ENCODE measurements around the gene ARL16. TPM values are rescaled to one million over a fixed set of nuclear protein-coding genes. Genes with fewer than 3 reads are reported as not detected.

Gene ARL16
- total RNA-seq, 1 experiment from 2014 or later, result 40.1 TPM

- TF ChIP-seq CTCF (IDR thresholded peaks at IDR 0.05; ENCODE audit: unreplicated experiment), result no peak
- intact Hi-C loops (cut with micrococcal nuclease; ENCODE audit: unreplicated experiment), result no loop called here
- H3K36me3 Mint-ChIP-seq (ENCODE audit: insufficient read depth, unreplicated experiment), result peaks cover 90% of the 10 kb centered on the region
- peak overlapping the region; percentile 98 for H3K4me3 Mint-ChIP-seq (ENCODE audit: low read depth, unreplicated experiment)
- peaks cover 22% of the 10 kb centered on the region for H3K4me1 Mint-ChIP-seq (ENCODE audit: low read depth, unreplicated experiment)
- no peak for DNase-seq
- no TSS peak for BruUV-seq (replicated peaks)
- H3K27ac Mint-ChIP-seq (ENCODE audit: unreplicated experiment), result peak overlapping the region; percentile 12
- H3K27me3 Mint-ChIP-seq (ENCODE audit: unreplicated experiment), result no peaks in the 10 kb centered on the region
- H3K9me3 Mint-ChIP-seq (ENCODE audit: low read depth, unreplicated experiment), result no peaks in the 10 kb centered on the region
- CTCF ChIA-PET, result interaction anchor here (1.1 kb wide), 1 partner anchor 17 kb away, joined by 4 read pairs; the partner anchor contains the start of genes ARL16 and HGS
These were observed 17.0 kb upstream of the ARL16 start for GRCh38 chr17:81700353-81701287.

GRCh38 chr17:81697261-81698044 lies 13.9 kb upstream of the ARL16 start:
- H3K27ac Mint-ChIP-seq (ENCODE audit: unreplicated experiment), result peak overlapping the region; percentile 27
- peaks cover 89% of the 10 kb centered on the region for H3K36me3 Mint-ChIP-seq (ENCODE audit: insufficient read depth, unreplicated experiment)
- no peak for TF ChIP-seq CTCF (IDR thresholded peaks at IDR 0.05; ENCODE audit: unreplicated experiment)
- intact Hi-C loops (cut with micrococcal nuclease; ENCODE audit: unreplicated experiment), result no loop called here
- H3K4me1 Mint-ChIP-seq (ENCODE audit: low read depth, unreplicated experiment), result peaks cover 20% of the 10 kb centered on the region
- CTCF ChIA-PET, result no interaction called here
- no peaks in the 10 kb centered on the region for H3K27me3 Mint-ChIP-seq (ENCODE audit: unreplicated experiment)
- H3K9me3 Mint-ChIP-seq (ENCODE audit: low read depth, unreplicated experiment), result no peaks in the 10 kb centered on the region
- DNase-seq, result no peak
- H3K4me3 Mint-ChIP-seq (ENCODE audit: low read depth, unreplicated experiment), result no peak overlapping the region
- no TSS peak for BruUV-seq (replicated peaks)

GRCh38 chr17:81696218-81696941 lies 12.8 kb upstream of the ARL16 start:
- H3K27me3 Mint-ChIP-seq (ENCODE audit: unreplicated experiment), result no peaks in the 10 kb centered on the region
- H3K36me3 Mint-ChIP-seq (ENCODE audit: insufficient read depth, unreplicated experiment), result peaks cover 89% of the 10 kb centered on the region
- H3K4me3 Mint-ChIP-seq (ENCODE audit: low read depth, unreplicated experiment), result no peak overlapping the region
- no peaks in the 10 kb centered on the region for H3K9me3 Mint-ChIP-seq (ENCODE audit: low read depth, unreplicated experiment)
- BruUV-seq (replicated peaks), result no TSS peak
- CTCF ChIA-PET, result no interaction called here
- no peak overlapping the region for H3K27ac Mint-ChIP-seq (ENCODE audit: unreplicated experiment)
- peaks cover 9% of the 10 kb centered on the region for H3K4me1 Mint-ChIP-seq (ENCODE audit: low read depth, unreplicated experiment)
- TF ChIP-seq CTCF (IDR thresholded peaks at IDR 0.05; ENCODE audit: unreplicated experiment), result no peak
- intact Hi-C loops (cut with micrococcal nuclease; ENCODE audit: unreplicated experiment), result no loop called here
- no peak for DNase-seq

- BruUV-seq (replicated peaks), result no TSS peak
- H3K27me3 Mint-ChIP-seq (ENCODE audit: unreplicated experiment), result no peaks in the 10 kb centered on the region
- no peak for TF ChIP-seq CTCF (IDR thresholded peaks at IDR 0.05; ENCODE audit: unreplicated experiment)
- CTCF ChIA-PET, result no interaction called here
- H3K27ac Mint-ChIP-seq (ENCODE audit: unreplicated experiment), result no peak overlapping the region
- DNase-seq, result no peak
- peaks cover 89% of the 10 kb centered on the region for H3K36me3 Mint-ChIP-seq (ENCODE audit: insufficient read depth, unreplicated experiment)
- H3K4me3 Mint-ChIP-seq (ENCODE audit: low read depth, unreplicated experiment), result no peak overlapping the region
- H3K4me1 Mint-ChIP-seq (ENCODE audit: low read depth, unreplicated experiment), result peaks cover 3% of the 10 kb centered on the region
- H3K9me3 Mint-ChIP-seq (ENCODE audit: low read depth, unreplicated experiment), result no peaks in the 10 kb centered on the region
- intact Hi-C loops (cut with micrococcal nuclease; ENCODE audit: unreplicated experiment), result no loop called here
These were observed 12.2 kb upstream of the ARL16 start for GRCh38 chr17:81695801-81696200.
